Astrocyte (in vitro differentiated cells and primary cell): ENCODE results near the gene ZNF74. TPM values are rescaled to one million over a fixed set of nuclear protein-coding genes. Genes with fewer than 3 reads are reported as not detected.

ENCODE experiments used
- DNase-seq: peaks from one replicate; pipeline ENCODE4 v3.0.0-alpha.2; 2010; ENCODE audit warnings: low read depth
- FAIRE-seq: peaks from 2 replicates; lab custom pipeline; 2011; peaks lifted over from hg19 to GRCh38; lab: Jason Lieb, UNC
- H2AFZ ChIP-seq: 2 replicates; pipeline ENCODE4 v1.6.0; 2012; ENCODE audit warnings: low read depth, low read length, inconsistent platforms
- H3K27ac ChIP-seq: 2 replicates; pipeline ENCODE4 v1.5.1; 2011; ENCODE audit warnings: low read depth, low read length, inconsistent platforms
- H3K27me3 ChIP-seq: 2 replicates; pipeline ENCODE4 v1.6.0; 2011; ENCODE audit warnings: low read length, inconsistent platforms; ENCODE audit not compliant: insufficient read depth
- H3K36me3 ChIP-seq: 2 replicates; pipeline ENCODE4 v1.5.1; 2011; ENCODE audit warnings: low read length, inconsistent platforms; ENCODE audit not compliant: insufficient read depth
- H3K4me1 ChIP-seq: 2 replicates; pipeline ENCODE4 v1.5.1; 2011; ENCODE audit warnings: low read length, inconsistent platforms; ENCODE audit not compliant: insufficient read depth
- H3K4me2 ChIP-seq: 2 replicates; pipeline ENCODE4 v1.6.0; 2012; ENCODE audit warnings: low read length, inconsistent platforms
- H3K4me3 ChIP-seq: 2 replicates; pipeline ENCODE4 v1.5.1; 2011; ENCODE audit warnings: low read depth, mild to moderate bottlenecking, low read length, inconsistent platforms; ENCODE audit not compliant: insufficient read depth
- H3K79me2 ChIP-seq: 2 replicates; pipeline ENCODE4 v1.6.0; 2012; ENCODE audit warnings: mild to moderate bottlenecking, low read length, inconsistent platforms; ENCODE audit not compliant: insufficient read depth
- H3K9ac ChIP-seq: 2 replicates; pipeline ENCODE4 v1.6.0; 2012; ENCODE audit warnings: mild to moderate bottlenecking, low read length, inconsistent platforms
- H3K9me3 ChIP-seq: 2 replicates; pipeline ENCODE4 v1.5.1; 2012; ENCODE audit warnings: low read depth, mild to moderate bottlenecking, low read length, inconsistent platforms; ENCODE audit not compliant: insufficient read depth
- H4K20me1 ChIP-seq: 2 replicates; pipeline ENCODE4 v1.6.0; 2012; ENCODE audit warnings: low read length, inconsistent platforms; ENCODE audit not compliant: insufficient read depth
- H3K27ac Mint-ChIP-seq: one replicate; pipeline ENCODE4 v1.8.0; 2021; ENCODE audit warnings: mild to moderate bottlenecking, mixed read lengths; ENCODE audit not compliant: unreplicated experiment
- H3K27me3 Mint-ChIP-seq: one replicate; pipeline ENCODE4 v1.8.0; 2021; ENCODE audit warnings: low read depth, mixed read lengths; ENCODE audit not compliant: unreplicated experiment
- H3K36me3 Mint-ChIP-seq: one replicate; pipeline ENCODE4 v1.8.0; 2021; ENCODE audit warnings: low read depth, mixed read lengths; ENCODE audit not compliant: unreplicated experiment
- H3K4me1 Mint-ChIP-seq: one replicate; pipeline ENCODE4 v1.8.0; 2021; ENCODE audit warnings: low read depth, mixed read lengths; ENCODE audit not compliant: unreplicated experiment
- H3K4me3 Mint-ChIP-seq: one replicate; pipeline ENCODE4 v1.8.0; 2021; ENCODE audit warnings: mild to moderate bottlenecking, moderate library complexity, mixed read lengths; ENCODE audit not compliant: unreplicated experiment
- H3K9me3 Mint-ChIP-seq: one replicate; pipeline ENCODE4 v1.8.0; 2021; ENCODE audit warnings: mild to moderate bottlenecking, mixed read lengths; ENCODE audit not compliant: unreplicated experiment
- CTCF ChIP-seq: IDR thresholded peaks from 2 replicates; pipeline ENCODE4 v1.5.1; 2011; ENCODE audit warnings: low read depth, mild to moderate bottlenecking, inconsistent platforms, low read length, moderate library complexity; ENCODE audit not compliant: insufficient read depth
- EZH2 ChIP-seq: IDR thresholded peaks from 2 replicates; pipeline ENCODE4 v1.6.1; 2012; ENCODE audit warnings: mild to moderate bottlenecking, low read length, inconsistent platforms; ENCODE audit not compliant: insufficient read depth
- total RNA-seq: library from RNA; stranded (reverse); gene quantifications from 2 replicates; pipeline ENCODE4 v1.2.1, GENCODE V29; 2021

Gene ZNF74
- total RNA-seq, 1 donor from 2014 or later: 14.2 TPM

- H3K27me3 Mint-ChIP-seq: no peaks in the 10 kb centered on the region
- FAIRE-seq: no peak
- Histone ChIP-seq H3K4me1 (no peaks in the 10 kb centered on the region), H3K9me3 (no peaks in the 10 kb centered on the region), H3K4me2 (no peak overlapping the region), H2AFZ (no peak overlapping the region), H3K36me3 (peaks cover 2% of the 10 kb centered on the region), H3K27ac (no peak overlapping the region), H4K20me1 (peaks cover 33% of the 10 kb centered on the region), H3K4me3 (no peak overlapping the region), H3K79me2 (peaks cover 29% of the 10 kb centered on the region), H3K9ac (no peak overlapping the region), H3K27me3 (no peaks in the 10 kb centered on the region)
- no peaks in the 10 kb centered on the region for H3K9me3 Mint-ChIP-seq
- no peak for DNase-seq
- H3K4me1 Mint-ChIP-seq: peaks cover 11% of the 10 kb centered on the region
- peaks cover 19% of the 10 kb centered on the region for H3K36me3 Mint-ChIP-seq
- H3K27ac Mint-ChIP-seq: no peak overlapping the region
- H3K4me3 Mint-ChIP-seq: no peak overlapping the region
- TF ChIP-seq CTCF: no peak
- TF ChIP-seq EZH2: no peak
Measured at GRCh38 chr22:20400606-20401375, 6.8 kb downstream of the ZNF74 start.

GRCh38 chr22:20401376-20402014, 7.5 kb downstream of the ZNF74 start:
- no peak overlapping the region for H3K9ac ChIP-seq
- H4K20me1 ChIP-seq: peaks cover 26% of the 10 kb centered on the region
- FAIRE-seq (no peak), DNase-seq (no peak)
- peaks cover 22% of the 10 kb centered on the region for H3K79me2 ChIP-seq
- TF ChIP-seq CTCF (no peak), EZH2 (no peak)
- H3K9me3 ChIP-seq: no peaks in the 10 kb centered on the region
- H3K4me3 ChIP-seq: no peak overlapping the region
- H2AFZ ChIP-seq: no peak overlapping the region
- H3K4me1 Mint-ChIP-seq: peaks cover 4% of the 10 kb centered on the region
- peaks cover 3% of the 10 kb centered on the region for H3K36me3 ChIP-seq
- H3K4me2 ChIP-seq: no peak overlapping the region
- no peak overlapping the region for H3K27ac Mint-ChIP-seq
- H3K27me3 ChIP-seq: no peaks in the 10 kb centered on the region
- no peak overlapping the region for H3K4me3 Mint-ChIP-seq
- H3K36me3 Mint-ChIP-seq: peaks cover 20% of the 10 kb centered on the region
- no peak overlapping the region for H3K27ac ChIP-seq
- H3K4me1 ChIP-seq: no peaks in the 10 kb centered on the region
- H3K9me3 Mint-ChIP-seq: no peaks in the 10 kb centered on the region
- no peaks in the 10 kb centered on the region for H3K27me3 Mint-ChIP-seq
